Endothelial cell of umbilical vein (primary cell): ENCODE measurements around the gene ELOVL1. TPM values are rescaled to one million over a fixed set of nuclear protein-coding genes. Genes with fewer than 3 reads are reported as not detected.

Experiments
- BruUV-seq: library from RNA; stranded (reverse); fragments of 400-500 nt; replicated peaks from 2 replicates; lab custom pipeline; 2021; lab: Mats Ljungman, UMichigan
- CTCF ChIA-PET: fragments of 300-600, 350-600 bp; sonication (Branson Sonifier 250); formaldehyde crosslinking; loops from one replicate; lab custom pipeline; 2021; ENCODE audit warnings: antibody characterized with exemption, inconsistent platforms; lab: Charles Lee
- POLR2A ChIA-PET: fragments of 300-600, 350-600 bp; sonication (Branson Sonifier 250); formaldehyde crosslinking; loops from one replicate; lab custom pipeline; 2021; ENCODE audit warnings: antibody characterized with exemption, inconsistent platforms; lab: Charles Lee
- DNase-seq: peaks from one replicate; pipeline ENCODE4 v3.0.0-alpha.2; 2011; ENCODE audit warnings: low read depth, low spot score
- FAIRE-seq: peaks from 2 replicates; lab custom pipeline; 2011; peaks lifted over from hg19 to GRCh38; lab: Jason Lieb, UNC
- H2AFZ ChIP-seq: 2 replicates; pipeline ENCODE4 v1.6.0; 2012; ENCODE audit warnings: low read depth, low read length, control low read depth, inconsistent platforms
- H3K27ac ChIP-seq: 2 replicates; pipeline ENCODE4 v1.5.1; 2011; ENCODE audit warnings: low read depth, mild to moderate bottlenecking, control low read depth, low read length, moderate library complexity; ENCODE audit not compliant: insufficient read depth
- H3K27me3 ChIP-seq, 2 experiments: 2 replicates each; pipeline versions ENCODE4 v1.6.0 to v1.6.1; 2011; ENCODE audit warnings: low read length in 2 of 2, mixed read lengths in 1 of 2; ENCODE audit not compliant: control insufficient read depth in 2 of 2, insufficient read depth in 2 of 2
- H3K36me3 ChIP-seq, 2 experiments: 2 replicates in 1 of 2; 3 replicates in 1 of 2; pipeline ENCODE4 v1.5.1; 2011; ENCODE audit warnings: low read length in 2 of 2, mild to moderate bottlenecking in 1 of 2, moderate library complexity in 1 of 2; ENCODE audit not compliant: control insufficient read depth in 2 of 2, insufficient read depth in 2 of 2; ENCODE audit errors: extremely low read depth in 1 of 2
- H3K4me1 ChIP-seq: 3 replicates; pipeline ENCODE4 v1.5.1; 2011; ENCODE audit warnings: mild to moderate bottlenecking, low read length; ENCODE audit not compliant: control insufficient read depth, insufficient read depth; ENCODE audit errors: extremely low read depth
- H3K4me2 ChIP-seq: 2 replicates; pipeline ENCODE4 v1.6.1; 2011; ENCODE audit warnings: low read length, control low read depth, mixed read lengths; ENCODE audit not compliant: insufficient read depth
- H3K4me3 ChIP-seq, 3 experiments: fragments of 200-600 bp in 1 of 3; sonication (generic), shearing (Covaris generic) in 1 of 3; replicated peaks in 1 of 3; 2 replicates each; pipeline ENCODE4 v1.5.1; 2011 to 2016; ENCODE audit warnings: control low read depth in 3 of 3, low read length in 3 of 3, mild to moderate bottlenecking in 2 of 3, inconsistent platforms in 1 of 3, low read depth in 1 of 3, moderate library complexity in 1 of 3; ENCODE audit not compliant: insufficient read depth in 1 of 3
- H3K79me2 ChIP-seq: 2 replicates; pipeline ENCODE4 v1.6.0; 2012; ENCODE audit warnings: low read length, inconsistent platforms; ENCODE audit not compliant: control insufficient read depth, insufficient read depth
- H3K9ac ChIP-seq: replicated peaks from 2 replicates; pipeline ENCODE3; 2011; ENCODE audit warnings: low read length, control low read depth; ENCODE audit not compliant: insufficient read depth; ENCODE audit errors: extremely low read depth
- H3K9me1 ChIP-seq: replicated peaks from 3 replicates; pipeline ENCODE4 v1.6.0; 2011; ENCODE audit warnings: mild to moderate bottlenecking, low read length; ENCODE audit not compliant: control insufficient read depth, insufficient read depth; ENCODE audit errors: extremely low read depth
- H3K9me3 ChIP-seq: replicated peaks from 2 replicates; pipeline ENCODE4 v1.5.1; 2012; ENCODE audit warnings: low read length, inconsistent platforms; ENCODE audit not compliant: control insufficient read depth, insufficient read depth
- H4K20me1 ChIP-seq: replicated peaks from 2 replicates; pipeline ENCODE3; 2011; ENCODE audit warnings: mild to moderate bottlenecking, low read length; ENCODE audit not compliant: control insufficient read depth, insufficient read depth; ENCODE audit errors: extremely low read depth
- CTCF ChIP-seq, 2 donors: IDR thresholded peaks; 1 replicate in 1 of 2; 2 replicates in 1 of 2; pipeline ENCODE4 v1.5.1; 2011; ENCODE audit warnings: low read length in 2 of 2, mild to moderate bottlenecking in 2 of 2, moderate library complexity in 2 of 2, control low read depth in 1 of 2, inconsistent platforms in 1 of 2, low read depth in 1 of 2; ENCODE audit not compliant: insufficient read depth in 1 of 2; ENCODE audit errors: extremely low read depth in 1 of 2
- GATA2 ChIP-seq: IDR thresholded peaks from 2 replicates; pipeline ENCODE4 v1.7.0; 2011; ENCODE audit warnings: low read depth, mild to moderate bottlenecking, moderate library complexity, mixed read lengths, low read length; ENCODE audit not compliant: insufficient read length, insufficient read depth
- JUN ChIP-seq: IDR thresholded peaks from 2 replicates; pipeline ENCODE4 v1.6.1; 2011; ENCODE audit warnings: borderline replicate concordance, low read depth; ENCODE audit not compliant: insufficient read length, insufficient read depth
- POLR2A ChIP-seq: IDR thresholded peaks from 2 replicates; pipeline ENCODE4 v1.6.1; 2012; ENCODE audit warnings: low read depth, mild to moderate bottlenecking, control low read depth, low read length
- POLR2AphosphoS5 ChIP-seq: IDR thresholded peaks from 2 replicates; pipeline ENCODE4 v1.6.1; 2012; ENCODE audit warnings: low read depth, mild to moderate bottlenecking, control low read depth, low read length, moderate library complexity; ENCODE audit not compliant: insufficient read depth
- dilution Hi-C: fragments of 300-500 bp; cut with MboI; formaldehyde crosslinking; loops from one replicate; pipeline ENCODE4 v1.15.0; 2019; ENCODE audit warnings: low sequenced_read_pairs; ENCODE audit not compliant: extremely low pct_ligation_motif_present
- intact Hi-C: fragments of 100-400 bp; cut with micrococcal nuclease; formaldehyde crosslinking; loops from one replicate; pipeline ENCODE4 v1.10.0; 2022
- polyA plus RNA-seq, 4 experiments: library from polyadenylated mRNA; depleted of rRNA in 3 of 4; stranded (reverse) in 3 of 4; unstranded in 1 of 4; fragments of >200 nt; gene quantifications; 2 replicates each; pipeline versions ENCODE4 v1.2.1 to v1.2.3, GENCODE V29; 2011 to 2012; ENCODE audit warnings: missing spikeins in 1 of 4
- total RNA-seq: library from RNA; stranded (reverse); gene quantifications from 2 replicates; pipeline ENCODE4 v1.2.3, GENCODE V29; 2021

ELOVL1 gene
- total and polyA plus RNA-seq, 2 donors (not counting 3 experiments of a cell fraction or from before 2014, with no cell fraction given) = 134 to 303 TPM

GRCh38 chr1:43365678-43366077 is 2.1 kb downstream of the ELOVL1 start:
- Histone ChIP-seq H3K9ac (no peak overlapping the region), H3K9me3 (no peaks in the 10 kb centered on the region), H3K27ac (no peak overlapping the region), H3K9me1 (no peaks in the 10 kb centered on the region), H3K36me3 (peaks cover 13 to 21% of the 10 kb centered on the region in 2 experiments), H3K27me3 (no peaks in the 10 kb centered on the region), H3K4me3 (no peak overlapping the region), H3K4me2 (peak overlapping the region; percentile 1), H2AFZ (no peak overlapping the region), H3K79me2 (peaks cover 62% of the 10 kb centered on the region), H4K20me1 (no peaks in the 10 kb centered on the region), H3K4me1 (peaks cover 33% of the 10 kb centered on the region)
- TF ChIP-seq POLR2AphosphoS5 (no peak), POLR2A (peak; percentile 61)
- ChIA-PET POLR2A (no interaction called here), CTCF (interaction anchor here (1.1 kb wide), 1 partner anchor 48 kb away, joined by 8 read pairs; no protein-coding TSS in a partner anchor)
- no peak for FAIRE-seq
- no TSS peak for BruUV-seq
- intact Hi-C loops (loop anchor here (5.0 kb wide), 1 partner anchor 138 kb away; no protein-coding TSS in a partner anchor), dilution Hi-C loops (no loop called here)
- DNase-seq = no peak

- Histone ChIP-seq H2AFZ (no peak overlapping the region), H3K9me1 (no peaks in the 10 kb centered on the region), H3K9me3 (no peaks in the 10 kb centered on the region), H3K4me1 (peaks cover 49% of the 10 kb centered on the region), H3K27me3 (no peaks in the 10 kb centered on the region), H3K27ac (no peak overlapping the region), H3K4me2 (no peak overlapping the region), H3K4me3 (no peak overlapping the region), H3K36me3 (peaks cover 15 to 22% of the 10 kb centered on the region in 2 experiments), H4K20me1 (no peaks in the 10 kb centered on the region), H3K79me2 (peaks cover 73% of the 10 kb centered on the region), H3K9ac (no peak overlapping the region)
- FAIRE-seq (no peak), DNase-seq (no peak)
- intact Hi-C loops = no loop called here
- BruUV-seq = TSS peak; percentile 35
- CTCF ChIA-PET = no interaction called here
- TF ChIP-seq GATA2 = no peak
- no peak for TF ChIP-seq POLR2AphosphoS5
- TF ChIP-seq JUN = no peak
- TF ChIP-seq CTCF (IDR thresholded peaks at IDR 0.05; ENCODE audit: extremely low read depth in 1 of 2, insufficient read depth in 1 of 2, low read depth in 1 of 2, low read length in 2 of 2) = no peak
- POLR2A ChIA-PET = interaction anchor here (0.5 kb wide), 1 partner anchor 37 kb away, joined by 4 read pairs; no protein-coding TSS in a partner anchor
- dilution Hi-C loops = no loop called here
Measured at GRCh38 chr1:43363935-43364525, 3.8 kb downstream of the ELOVL1 start.
